GM23338 (cell line): ENCODE measurements around the gene TTC17. TPM values are rescaled to one million over a fixed set of nuclear protein-coding genes. Genes with fewer than 3 reads are reported as not detected.

Source experiments
- ATAC-seq: fragments of 200-7000 bp; cut with Tn5 transposase; 3 replicates; pipeline ENCODE4 v1.9.1; 2020
- DNase-seq: peaks from one replicate; pipeline ENCODE4 v3.0.0-alpha.2; 2015; ENCODE audit warnings: low spot score
- H2AFZ ChIP-seq: fragments of 200-600 bp; sonication (generic); 2 replicates; pipeline ENCODE4 v1.8.0; 2016; ENCODE audit warnings: antibody characterized with exemption, mild to moderate bottlenecking, moderate library complexity
- H3F3A ChIP-seq: fragments of 200-600 bp; sonication (generic); replicated peaks from 2 replicates; pipeline ENCODE4 v1.8.0; 2017; ENCODE audit warnings: antibody characterized with exemption, mixed run types, low read depth
- H3K27ac ChIP-seq: fragments of 200-600 bp; sonication (generic); 2 replicates; pipeline ENCODE4 v1.6.1; 2016; ENCODE audit warnings: low read depth
- H3K27me3 ChIP-seq: fragments of 200-600 bp; sonication (generic); 2 replicates; pipeline ENCODE4 v1.8.0; 2016; ENCODE audit warnings: mild to moderate bottlenecking, mixed run types, moderate library complexity; ENCODE audit not compliant: insufficient read depth
- H3K36me3 ChIP-seq: fragments of 200-600 bp; sonication (generic); 2 replicates; pipeline ENCODE4 v1.8.0; 2016; ENCODE audit warnings: mild to moderate bottlenecking; ENCODE audit not compliant: insufficient read depth
- H3K4me1 ChIP-seq: fragments of 200-600 bp; sonication (generic); 2 replicates; pipeline ENCODE4 v1.8.0; 2016; ENCODE audit warnings: mild to moderate bottlenecking, moderate library complexity; ENCODE audit not compliant: insufficient read depth
- H3K4me2 ChIP-seq: fragments of 200-600 bp; sonication (generic); 2 replicates; pipeline ENCODE4 v1.7.1; 2017; ENCODE audit warnings: mixed run types
- H3K4me3 ChIP-seq: fragments of 200-600 bp; sonication (generic); 2 replicates; pipeline ENCODE4 v1.6.1; 2016; ENCODE audit warnings: mixed run types
- H3K79me2 ChIP-seq: fragments of 200-600 bp; sonication (generic); replicated peaks from 2 replicates; pipeline ENCODE4 v1.8.0; 2017; ENCODE audit warnings: mild to moderate bottlenecking; ENCODE audit not compliant: insufficient read depth
- H3K9me2 ChIP-seq: fragments of 200-600 bp; sonication (generic); 2 replicates; pipeline ENCODE4 v1.8.0; 2017; ENCODE audit not compliant: insufficient read depth
- H4K20me1 ChIP-seq: fragments of 200-600 bp; sonication (generic); replicated peaks from 2 replicates; pipeline ENCODE4 v1.8.0; 2017; ENCODE audit warnings: mild to moderate bottlenecking; ENCODE audit not compliant: insufficient read depth
- H3K27ac Mint-ChIP-seq: 2 replicates; pipeline ENCODE4 v1.8.0; 2020; ENCODE audit warnings: inconsistent platforms, mild to moderate bottlenecking, moderate library complexity, mixed read lengths
- H3K27me3 Mint-ChIP-seq: 3 replicates; pipeline ENCODE4 v1.8.0; 2022; ENCODE audit warnings: low read depth, mild to moderate bottlenecking, moderate library complexity, mixed read lengths, inconsistent platforms; ENCODE audit not compliant: insufficient read depth, poor library complexity
- H3K36me3 Mint-ChIP-seq: 3 replicates; pipeline ENCODE4 v1.8.0; 2021; ENCODE audit warnings: low read depth, mild to moderate bottlenecking, inconsistent platforms, moderate library complexity, mixed read lengths
- H3K4me1 Mint-ChIP-seq: 3 replicates; pipeline ENCODE4 v1.8.0; 2020; ENCODE audit warnings: mild to moderate bottlenecking, inconsistent platforms, mixed read lengths
- H3K4me3 Mint-ChIP-seq: 3 replicates; pipeline ENCODE4 v1.8.0; 2021; ENCODE audit warnings: moderate library complexity, mild to moderate bottlenecking, inconsistent platforms, mixed read lengths
- H3K9me3 Mint-ChIP-seq: 3 replicates; pipeline ENCODE4 v1.8.0; 2020; ENCODE audit warnings: moderate library complexity, mild to moderate bottlenecking, inconsistent platforms, mixed read lengths
- EZH2 ChIP-seq: fragments of 200-600 bp; sonication (generic); IDR thresholded peaks from one replicate; pipeline ENCODE4 v1.8.0; 2017; ENCODE audit warnings: antibody characterized with exemption, mild to moderate bottlenecking, low read depth; ENCODE audit not compliant: unreplicated experiment
- EZH2phosphoT487 ChIP-seq: fragments of 200-600 bp; sonication (generic); IDR thresholded peaks from one replicate; pipeline ENCODE4 v1.8.1; 2018; ENCODE audit warnings: antibody characterized with exemption; ENCODE audit not compliant: unreplicated experiment
- JUNB ChIP-seq: IDR thresholded peaks from one replicate; pipeline ENCODE4 v1.6.1; 2016; ENCODE audit warnings: antibody characterized with exemption; ENCODE audit not compliant: unreplicated experiment
- NANOG ChIP-seq: IDR thresholded peaks from 2 replicates; pipeline ENCODE4 v1.6.1; 2016; ENCODE audit warnings: antibody characterized with exemption, borderline replicate concordance
- POLR2AphosphoS5 ChIP-seq: IDR thresholded peaks from 2 replicates; pipeline ENCODE4 v1.6.1; 2016; ENCODE audit warnings: antibody characterized with exemption, low read depth
- STAT1 ChIP-seq: IDR thresholded peaks from one replicate; pipeline ENCODE4 v1.6.1; 2016; ENCODE audit warnings: antibody characterized with exemption; ENCODE audit not compliant: unreplicated experiment
- ZNF331 ChIP-seq: fragments of 250-450 bp; sonication (Bioruptor Pico); IDR thresholded peaks from 2 replicates; pipeline ENCODE4 v1.5.0; 2020; ENCODE audit warnings: low read depth, mild to moderate bottlenecking, moderate library complexity
- polyA plus RNA-seq: library from polyadenylated mRNA; unstranded; fragments of >200 nt; fragmentation: Nextera tagmentation; extraction: Ambion mirVana; gene quantifications from 2 replicates; pipeline ENCODE4 v1.2.1, GENCODE V29; 2016
- total RNA-seq: library from RNA; depleted of rRNA; stranded (reverse); fragments of >200 nt; shearing (Covaris generic); gene quantifications from 2 replicates; pipeline ENCODE4 v1.2.3, GENCODE V29; 2014
- TF ChIP-seq, protein P1 (sequence below): IDR thresholded peaks from 2 replicates; pipeline ENCODE4 v1.6.1; 2016; ENCODE audit warnings: antibody characterized with exemption
- TF ChIP-seq, protein P2 (sequence below): fragments of 250-450 bp; sonication (Bioruptor Pico); IDR thresholded peaks from 2 replicates; pipeline ENCODE4 v1.5.0; 2020; ENCODE audit warnings: mild to moderate bottlenecking, moderate library complexity
- TF ChIP-seq, protein P3 (sequence below), 2 experiments: fragments of 200-600 bp in 1 of 2; sonication (generic) in 1 of 2; conservative IDR thresholded peaks; 2 replicates each; pipeline versions ENCODE4 v1.5.1 to v1.6.1; 2016 to 2017; ENCODE audit warnings: antibody characterized with exemption in 2 of 2, low read depth in 2 of 2, mild to moderate bottlenecking in 2 of 2, moderate library complexity in 1 of 2

The TTC17 gene
- total and polyA plus RNA-seq, 2 experiments from 2014 or later = 59.3 to 87.9 TPM

DNA sequence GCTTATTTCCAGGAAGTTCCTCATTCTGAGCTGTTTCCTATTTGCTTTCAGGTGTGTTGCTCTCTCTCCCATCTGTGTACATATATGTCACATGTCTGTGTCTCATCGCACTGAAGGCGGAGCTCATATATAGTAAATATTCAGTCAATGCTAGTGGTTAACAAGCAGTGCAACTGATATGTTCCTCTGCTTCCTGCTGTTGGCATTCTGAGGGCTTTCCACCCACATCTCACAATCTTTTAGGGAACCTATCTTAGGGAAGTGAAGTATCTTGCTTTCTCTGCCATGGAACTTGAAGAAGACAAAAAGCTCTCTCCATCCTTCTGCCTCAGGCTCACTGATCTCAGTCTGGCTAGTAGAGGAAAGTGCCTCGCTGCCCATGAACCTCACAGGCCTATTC, 139.8 kb downstream of the TTC17 start:
- Mint-ChIP-seq H3K4me1 (no peaks in the 10 kb centered on the region), H3K36me3 (peaks cover 10% of the 10 kb centered on the region; the same call in 2 of the 3 replicates), H3K27ac (no peak overlapping the region), H3K4me3 (no peak overlapping the region), H3K27me3 (peaks cover 4% of the 10 kb centered on the region), H3K9me3 (peaks cover 6% of the 10 kb centered on the region; the same call in 1 of the 3 replicates)
- ATAC-seq = no peak
- no peak overlapping the region for H3K4me2 ChIP-seq
- no peaks in the 10 kb centered on the region for H3F3A ChIP-seq
- H4K20me1 ChIP-seq = no peaks in the 10 kb centered on the region
- no peak overlapping the region for H2AFZ ChIP-seq
- H3K27me3 ChIP-seq = no peaks in the 10 kb centered on the region
- peaks cover 6% of the 10 kb centered on the region; the same call in 1 of the 2 replicates for H3K36me3 ChIP-seq
- H3K27ac ChIP-seq = no peak overlapping the region
- no peak overlapping the region for H3K4me3 ChIP-seq
- TF ChIP-seq POLR2AphosphoS5 (no peak), EZH2phosphoT487 (no peak), ZNF331 (CRISPR knock-in tag) (no peak), STAT1 (no peak), EZH2 (no peak), NANOG (no peak), JUNB (no peak)
- TF ChIP-seq, protein P1, sequence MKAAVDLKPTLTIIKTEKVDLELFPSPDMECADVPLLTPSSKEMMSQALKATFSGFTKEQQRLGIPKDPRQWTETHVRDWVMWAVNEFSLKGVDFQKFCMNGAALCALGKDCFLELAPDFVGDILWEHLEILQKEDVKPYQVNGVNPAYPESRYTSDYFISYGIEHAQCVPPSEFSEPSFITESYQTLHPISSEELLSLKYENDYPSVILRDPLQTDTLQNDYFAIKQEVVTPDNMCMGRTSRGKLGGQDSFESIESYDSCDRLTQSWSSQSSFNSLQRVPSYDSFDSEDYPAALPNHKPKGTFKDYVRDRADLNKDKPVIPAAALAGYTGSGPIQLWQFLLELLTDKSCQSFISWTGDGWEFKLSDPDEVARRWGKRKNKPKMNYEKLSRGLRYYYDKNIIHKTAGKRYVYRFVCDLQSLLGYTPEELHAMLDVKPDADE = no peak
- TF ChIP-seq, protein P2, sequence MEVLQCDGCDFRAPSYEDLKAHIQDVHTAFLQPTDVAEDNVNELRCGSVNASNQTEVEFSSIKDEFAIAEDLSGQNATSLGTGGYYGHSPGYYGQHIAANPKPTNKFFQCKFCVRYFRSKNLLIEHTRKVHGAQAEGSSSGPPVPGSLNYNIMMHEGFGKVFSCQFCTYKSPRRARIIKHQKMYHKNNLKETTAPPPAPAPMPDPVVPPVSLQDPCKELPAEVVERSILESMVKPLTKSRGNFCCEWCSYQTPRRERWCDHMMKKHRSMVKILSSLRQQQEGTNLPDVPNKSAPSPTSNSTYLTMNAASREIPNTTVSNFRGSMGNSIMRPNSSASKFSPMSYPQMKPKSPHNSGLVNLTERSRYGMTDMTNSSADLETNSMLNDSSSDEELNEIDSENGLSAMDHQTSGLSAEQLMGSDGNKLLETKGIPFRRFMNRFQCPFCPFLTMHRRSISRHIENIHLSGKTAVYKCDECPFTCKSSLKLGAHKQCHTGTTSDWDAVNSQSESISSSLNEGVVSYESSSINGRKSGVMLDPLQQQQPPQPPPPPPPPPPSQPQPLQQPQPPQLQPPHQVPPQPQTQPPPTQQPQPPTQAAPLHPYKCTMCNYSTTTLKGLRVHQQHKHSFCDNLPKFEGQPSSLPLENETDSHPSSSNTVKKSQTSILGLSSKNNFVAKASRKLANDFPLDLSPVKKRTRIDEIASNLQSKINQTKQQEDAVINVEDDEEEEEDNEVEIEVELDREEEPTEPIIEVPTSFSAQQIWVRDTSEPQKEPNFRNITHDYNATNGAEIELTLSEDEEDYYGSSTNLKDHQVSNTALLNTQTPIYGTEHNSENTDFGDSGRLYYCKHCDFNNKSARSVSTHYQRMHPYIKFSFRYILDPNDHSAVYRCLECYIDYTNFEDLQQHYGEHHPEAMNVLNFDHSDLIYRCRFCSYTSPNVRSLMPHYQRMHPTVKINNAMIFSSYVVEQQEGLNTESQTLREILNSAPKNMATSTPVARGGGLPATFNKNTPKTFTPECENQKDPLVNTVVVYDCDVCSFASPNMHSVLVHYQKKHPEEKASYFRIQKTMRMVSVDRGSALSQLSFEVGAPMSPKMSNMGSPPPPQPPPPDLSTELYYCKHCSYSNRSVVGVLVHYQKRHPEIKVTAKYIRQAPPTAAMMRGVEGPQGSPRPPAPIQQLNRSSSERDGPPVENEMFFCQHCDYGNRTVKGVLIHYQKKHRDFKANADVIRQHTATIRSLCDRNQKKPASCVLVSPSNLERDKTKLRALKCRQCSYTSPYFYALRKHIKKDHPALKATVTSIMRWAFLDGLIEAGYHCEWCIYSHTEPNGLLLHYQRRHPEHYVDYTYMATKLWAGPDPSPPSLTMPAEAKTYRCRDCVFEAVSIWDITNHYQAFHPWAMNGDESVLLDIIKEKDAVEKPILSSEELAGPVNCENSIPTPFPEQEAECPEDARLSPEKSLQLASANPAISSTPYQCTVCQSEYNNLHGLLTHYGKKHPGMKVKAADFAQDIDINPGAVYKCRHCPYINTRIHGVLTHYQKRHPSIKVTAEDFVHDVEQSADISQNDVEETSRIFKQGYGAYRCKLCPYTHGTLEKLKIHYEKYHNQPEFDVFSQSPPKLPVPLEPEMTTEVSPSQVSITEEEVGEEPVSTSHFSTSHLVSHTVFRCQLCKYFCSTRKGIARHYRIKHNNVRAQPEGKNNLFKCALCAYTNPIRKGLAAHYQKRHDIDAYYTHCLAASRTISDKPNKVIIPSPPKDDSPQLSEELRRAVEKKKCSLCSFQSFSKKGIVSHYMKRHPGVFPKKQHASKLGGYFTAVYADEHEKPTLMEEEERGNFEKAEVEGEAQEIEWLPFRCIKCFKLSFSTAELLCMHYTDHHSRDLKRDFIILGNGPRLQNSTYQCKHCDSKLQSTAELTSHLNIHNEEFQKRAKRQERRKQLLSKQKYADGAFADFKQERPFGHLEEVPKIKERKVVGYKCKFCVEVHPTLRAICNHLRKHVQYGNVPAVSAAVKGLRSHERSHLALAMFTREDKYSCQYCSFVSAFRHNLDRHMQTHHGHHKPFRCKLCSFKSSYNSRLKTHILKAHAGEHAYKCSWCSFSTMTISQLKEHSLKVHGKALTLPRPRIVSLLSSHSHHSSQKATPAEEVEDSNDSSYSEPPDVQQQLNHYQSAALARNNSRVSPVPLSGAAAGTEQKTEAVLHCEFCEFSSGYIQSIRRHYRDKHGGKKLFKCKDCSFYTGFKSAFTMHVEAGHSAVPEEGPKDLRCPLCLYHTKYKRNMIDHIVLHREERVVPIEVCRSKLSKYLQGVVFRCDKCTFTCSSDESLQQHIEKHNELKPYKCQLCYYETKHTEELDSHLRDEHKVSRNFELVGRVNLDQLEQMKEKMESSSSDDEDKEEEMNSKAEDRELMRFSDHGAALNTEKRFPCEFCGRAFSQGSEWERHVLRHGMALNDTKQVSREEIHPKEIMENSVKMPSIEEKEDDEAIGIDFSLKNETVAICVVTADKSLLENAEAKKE (CRISPR knock-in tag) = no peak
- TF ChIP-seq, protein P3, sequence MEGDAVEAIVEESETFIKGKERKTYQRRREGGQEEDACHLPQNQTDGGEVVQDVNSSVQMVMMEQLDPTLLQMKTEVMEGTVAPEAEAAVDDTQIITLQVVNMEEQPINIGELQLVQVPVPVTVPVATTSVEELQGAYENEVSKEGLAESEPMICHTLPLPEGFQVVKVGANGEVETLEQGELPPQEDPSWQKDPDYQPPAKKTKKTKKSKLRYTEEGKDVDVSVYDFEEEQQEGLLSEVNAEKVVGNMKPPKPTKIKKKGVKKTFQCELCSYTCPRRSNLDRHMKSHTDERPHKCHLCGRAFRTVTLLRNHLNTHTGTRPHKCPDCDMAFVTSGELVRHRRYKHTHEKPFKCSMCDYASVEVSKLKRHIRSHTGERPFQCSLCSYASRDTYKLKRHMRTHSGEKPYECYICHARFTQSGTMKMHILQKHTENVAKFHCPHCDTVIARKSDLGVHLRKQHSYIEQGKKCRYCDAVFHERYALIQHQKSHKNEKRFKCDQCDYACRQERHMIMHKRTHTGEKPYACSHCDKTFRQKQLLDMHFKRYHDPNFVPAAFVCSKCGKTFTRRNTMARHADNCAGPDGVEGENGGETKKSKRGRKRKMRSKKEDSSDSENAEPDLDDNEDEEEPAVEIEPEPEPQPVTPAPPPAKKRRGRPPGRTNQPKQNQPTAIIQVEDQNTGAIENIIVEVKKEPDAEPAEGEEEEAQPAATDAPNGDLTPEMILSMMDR (conservative IDR thresholded peaks at IDR 0.05; ENCODE audit: low read depth in 2 of 2) = no peak
- H3K9me2 ChIP-seq = no peaks in the 10 kb centered on the region
- no peaks in the 10 kb centered on the region for H3K79me2 ChIP-seq
- no peak for DNase-seq
- no peaks in the 10 kb centered on the region for H3K4me1 ChIP-seq
